IMR-90 (cell line): ENCODE data around the gene ASB12.

Experiments used
- BHLHE40 ChIP-seq: fragments of 150-350 bp; IDR thresholded peaks from 2 replicates; pipeline ENCODE4 v1.6.1; 2016; ENCODE audit warnings: mild to moderate bottlenecking, low read depth, low read length
- CEBPB ChIP-seq: IDR thresholded peaks from 2 replicates; pipeline ENCODE4 v1.6.1; 2012; ENCODE audit warnings: low read depth, low read length, improper control_type of control experiment
- MAFK ChIP-seq: IDR thresholded peaks from 2 replicates; pipeline ENCODE4 v1.6.1; 2012; ENCODE audit warnings: low read depth, low read length, improper control_type of control experiment
- MAZ ChIP-seq: IDR thresholded peaks from 2 replicates; pipeline ENCODE4 v1.6.1; 2012; ENCODE audit warnings: low read depth, mild to moderate bottlenecking, low read length, improper control_type of control experiment, moderate library complexity, borderline replicate concordance
- MXI1 ChIP-seq: IDR thresholded peaks from 2 replicates; pipeline ENCODE4 v1.6.1; 2012; ENCODE audit warnings: low read depth, mild to moderate bottlenecking, low read length, moderate library complexity, borderline replicate concordance
- NFE2L2 ChIP-seq: fragments of 150-350 bp; IDR thresholded peaks from 2 replicates; pipeline ENCODE4 v1.6.1; 2016; ENCODE audit warnings: low read depth, mild to moderate bottlenecking, low read length
- POLR2A ChIP-seq: IDR thresholded peaks from 2 replicates; pipeline ENCODE4 v1.6.1; 2012; ENCODE audit warnings: mild to moderate bottlenecking, low read depth, low read length
- RAD21 ChIP-seq: IDR thresholded peaks from 2 replicates; pipeline ENCODE4 v1.6.1; 2012; ENCODE audit warnings: low read length, improper control_type of control experiment
- RCOR1 ChIP-seq: IDR thresholded peaks from 2 replicates; pipeline ENCODE4 v1.6.1; 2012; ENCODE audit warnings: mild to moderate bottlenecking, low read length, improper control_type of control experiment; ENCODE audit not compliant: insufficient replicate concordance
- RFX5 ChIP-seq: IDR thresholded peaks from 2 replicates; pipeline ENCODE4 v1.8.0; 2012; ENCODE audit warnings: low read depth, mild to moderate bottlenecking, low read length, moderate library complexity
- SMC3 ChIP-seq: fragments of 150-350 bp; IDR thresholded peaks from 2 replicates; pipeline ENCODE4 v1.6.1; 2016; ENCODE audit warnings: low read depth, mild to moderate bottlenecking, antibody characterized with exemption, low read length, moderate library complexity
- TF ChIP-seq, protein P1 (sequence below): conservative IDR thresholded peaks from 2 replicates; pipeline ENCODE4 v1.5.1; 2012; ENCODE audit warnings: mild to moderate bottlenecking, low read depth, low read length, improper control_type of control experiment
- TF ChIP-seq, protein P2 (sequence below): fragments of 150-350 bp; IDR thresholded peaks from 2 replicates; pipeline ENCODE4 v1.6.1; 2017; ENCODE audit warnings: mild to moderate bottlenecking, antibody characterized with exemption, low read length, low read depth

DNA sequence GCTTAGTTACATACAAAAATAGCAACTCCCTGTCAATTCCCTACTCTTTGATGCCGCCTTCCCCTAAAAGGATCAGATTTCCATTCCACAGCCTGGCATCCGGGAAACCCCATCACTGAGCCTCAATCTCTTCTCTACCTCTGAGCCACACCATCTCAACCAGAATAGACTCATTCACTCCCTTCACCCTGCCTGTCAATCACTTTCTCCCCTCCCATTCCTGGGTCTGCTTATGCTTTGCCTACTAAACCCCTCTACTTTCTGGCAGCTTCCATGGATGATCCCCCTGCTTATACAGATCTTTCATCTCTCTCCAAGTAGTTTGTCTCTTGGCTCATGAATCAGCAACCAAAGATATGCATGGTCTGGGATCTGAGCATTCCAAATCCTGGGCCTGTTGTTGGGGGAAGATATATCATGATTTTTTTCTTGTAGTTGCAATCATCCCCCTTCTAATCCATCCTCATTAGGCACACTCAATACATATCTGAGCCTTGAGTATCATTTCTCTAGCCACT is 27.5 kb downstream of the ASB12 start:
- TF ChIP-seq, protein P1, sequence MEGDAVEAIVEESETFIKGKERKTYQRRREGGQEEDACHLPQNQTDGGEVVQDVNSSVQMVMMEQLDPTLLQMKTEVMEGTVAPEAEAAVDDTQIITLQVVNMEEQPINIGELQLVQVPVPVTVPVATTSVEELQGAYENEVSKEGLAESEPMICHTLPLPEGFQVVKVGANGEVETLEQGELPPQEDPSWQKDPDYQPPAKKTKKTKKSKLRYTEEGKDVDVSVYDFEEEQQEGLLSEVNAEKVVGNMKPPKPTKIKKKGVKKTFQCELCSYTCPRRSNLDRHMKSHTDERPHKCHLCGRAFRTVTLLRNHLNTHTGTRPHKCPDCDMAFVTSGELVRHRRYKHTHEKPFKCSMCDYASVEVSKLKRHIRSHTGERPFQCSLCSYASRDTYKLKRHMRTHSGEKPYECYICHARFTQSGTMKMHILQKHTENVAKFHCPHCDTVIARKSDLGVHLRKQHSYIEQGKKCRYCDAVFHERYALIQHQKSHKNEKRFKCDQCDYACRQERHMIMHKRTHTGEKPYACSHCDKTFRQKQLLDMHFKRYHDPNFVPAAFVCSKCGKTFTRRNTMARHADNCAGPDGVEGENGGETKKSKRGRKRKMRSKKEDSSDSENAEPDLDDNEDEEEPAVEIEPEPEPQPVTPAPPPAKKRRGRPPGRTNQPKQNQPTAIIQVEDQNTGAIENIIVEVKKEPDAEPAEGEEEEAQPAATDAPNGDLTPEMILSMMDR = no peak
- no peak for TF ChIP-seq MXI1
- TF ChIP-seq POLR2A = no peak
- no peak for TF ChIP-seq RFX5
- TF ChIP-seq, protein P2, sequence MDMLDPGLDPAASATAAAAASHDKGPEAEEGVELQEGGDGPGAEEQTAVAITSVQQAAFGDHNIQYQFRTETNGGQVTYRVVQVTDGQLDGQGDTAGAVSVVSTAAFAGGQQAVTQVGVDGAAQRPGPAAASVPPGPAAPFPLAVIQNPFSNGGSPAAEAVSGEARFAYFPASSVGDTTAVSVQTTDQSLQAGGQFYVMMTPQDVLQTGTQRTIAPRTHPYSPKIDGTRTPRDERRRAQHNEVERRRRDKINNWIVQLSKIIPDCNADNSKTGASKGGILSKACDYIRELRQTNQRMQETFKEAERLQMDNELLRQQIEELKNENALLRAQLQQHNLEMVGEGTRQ = no peak
- no peak for TF ChIP-seq BHLHE40
- no peak for TF ChIP-seq RAD21
- TF ChIP-seq NFE2L2 = no peak
- no peak for TF ChIP-seq MAFK
- TF ChIP-seq SMC3 = no peak
- TF ChIP-seq MAZ = no peak
- TF ChIP-seq CEBPB = no peak
- no peak for TF ChIP-seq RCOR1
